AG04450 (cell line): ENCODE results near the gene TNFSF11. TPM values are rescaled to one million over a fixed set of nuclear protein-coding genes. Genes with fewer than 3 reads are reported as not detected.

Source experiments
- CTCF ChIA-PET: fragments of 300-600, 350-600 bp; formaldehyde crosslinking; extraction: SDS; loops from one replicate; lab custom pipeline; 2022; ENCODE audit warnings: antibody characterized with exemption, inconsistent platforms; lab: Charles Lee
- POLR2A ChIA-PET: fragments of 350-600 bp; formaldehyde crosslinking; extraction: SDS; loops from one replicate; lab custom pipeline; 2021; ENCODE audit warnings: antibody characterized with exemption, inconsistent platforms; lab: Yijun Ruan, JAX
- DNase-seq: peaks from one replicate; pipeline ENCODE4 v3.0.0-alpha.2; 2011; ENCODE audit warnings: low read depth, low spot score
- H3K27ac ChIP-seq: one replicate; pipeline ENCODE4 v1.5.1; 2012; ENCODE audit warnings: low read depth, low read length, control low read depth
- H3K27me3 ChIP-seq: one replicate; pipeline ENCODE4 v1.6.0; 2012; ENCODE audit warnings: low read length; ENCODE audit not compliant: control insufficient read depth, insufficient read depth
- H3K4me3 ChIP-seq: 2 replicates; pipeline ENCODE4 v1.5.1; 2011; ENCODE audit warnings: mild to moderate bottlenecking, low read depth, low read length, control low read depth
- H3K9me3 ChIP-seq: 2 replicates; pipeline ENCODE4 v1.5.1; 2012; ENCODE audit warnings: low read length; ENCODE audit not compliant: control insufficient read depth, insufficient read depth
- polyA plus RNA-seq: library from polyadenylated mRNA; depleted of rRNA; stranded (reverse); fragments of >200 nt; gene quantifications from 2 replicates; pipeline ENCODE4 v1.2.3, GENCODE V29; 2011
- TF ChIP-seq, protein P1 (sequence below): IDR thresholded peaks from 2 replicates; pipeline ENCODE4 v1.5.1; 2011; ENCODE audit warnings: low read depth, low read length, control low read depth, inconsistent platforms

TNFSF11 gene
- polyA plus RNA-seq, 1 experiment = not detected

DNA sequence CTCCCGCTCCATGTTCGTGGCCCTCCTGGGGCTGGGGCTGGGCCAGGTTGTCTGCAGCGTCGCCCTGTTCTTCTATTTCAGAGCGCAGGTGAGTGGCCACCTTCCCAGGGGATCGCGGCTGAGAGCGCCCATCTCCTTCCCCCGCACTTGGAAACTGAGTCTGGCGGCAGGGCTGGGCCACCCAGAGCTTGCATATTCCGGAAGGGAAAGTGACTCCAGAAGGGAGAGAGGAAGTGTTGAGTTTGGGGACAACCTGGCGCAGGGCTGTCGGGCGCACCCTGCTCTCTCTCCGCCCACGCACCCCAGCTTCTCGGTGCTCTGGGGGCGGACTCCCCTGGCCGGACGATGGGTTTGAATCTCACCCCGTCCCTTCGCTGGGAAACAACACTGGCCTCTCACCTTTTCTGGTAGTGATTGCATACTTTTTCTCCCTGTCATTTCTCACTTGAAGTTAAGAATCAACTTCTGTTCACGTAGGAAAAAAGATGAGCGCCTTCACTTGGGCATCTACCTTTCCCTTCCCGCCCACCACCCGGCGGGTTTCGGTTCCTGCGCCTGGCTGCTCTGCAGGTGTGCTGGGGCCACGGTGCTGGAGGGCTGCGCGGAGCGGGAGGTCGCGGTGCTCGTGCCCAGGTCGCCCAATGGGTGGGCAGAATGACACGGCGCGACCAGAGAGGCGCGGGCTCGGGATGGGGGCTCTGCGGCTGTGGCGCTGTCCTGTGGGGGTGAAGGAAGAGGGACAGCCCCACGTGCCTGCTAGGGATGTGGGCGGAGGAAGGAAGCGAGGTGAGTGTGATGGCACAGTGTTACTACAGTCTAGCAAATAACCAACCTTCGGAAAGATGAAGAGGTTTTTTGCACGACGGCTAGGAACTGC is 721 bp downstream of the TNFSF11 start:
- H3K27ac ChIP-seq = no peak overlapping the region
- DNase-seq = no peak
- 0 out of 2 replicates have a peak overlapping the region, but pooled peaks have one; percentile 7 for H3K4me3 ChIP-seq
- POLR2A ChIA-PET = no interaction called here
- TF ChIP-seq, protein P1, sequence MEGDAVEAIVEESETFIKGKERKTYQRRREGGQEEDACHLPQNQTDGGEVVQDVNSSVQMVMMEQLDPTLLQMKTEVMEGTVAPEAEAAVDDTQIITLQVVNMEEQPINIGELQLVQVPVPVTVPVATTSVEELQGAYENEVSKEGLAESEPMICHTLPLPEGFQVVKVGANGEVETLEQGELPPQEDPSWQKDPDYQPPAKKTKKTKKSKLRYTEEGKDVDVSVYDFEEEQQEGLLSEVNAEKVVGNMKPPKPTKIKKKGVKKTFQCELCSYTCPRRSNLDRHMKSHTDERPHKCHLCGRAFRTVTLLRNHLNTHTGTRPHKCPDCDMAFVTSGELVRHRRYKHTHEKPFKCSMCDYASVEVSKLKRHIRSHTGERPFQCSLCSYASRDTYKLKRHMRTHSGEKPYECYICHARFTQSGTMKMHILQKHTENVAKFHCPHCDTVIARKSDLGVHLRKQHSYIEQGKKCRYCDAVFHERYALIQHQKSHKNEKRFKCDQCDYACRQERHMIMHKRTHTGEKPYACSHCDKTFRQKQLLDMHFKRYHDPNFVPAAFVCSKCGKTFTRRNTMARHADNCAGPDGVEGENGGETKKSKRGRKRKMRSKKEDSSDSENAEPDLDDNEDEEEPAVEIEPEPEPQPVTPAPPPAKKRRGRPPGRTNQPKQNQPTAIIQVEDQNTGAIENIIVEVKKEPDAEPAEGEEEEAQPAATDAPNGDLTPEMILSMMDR = no peak
- H3K9me3 ChIP-seq = peaks cover 11% of the 10 kb centered on the region
- CTCF ChIA-PET = no interaction called here
- peaks cover 51% of the 10 kb centered on the region for H3K27me3 ChIP-seq

DNA sequence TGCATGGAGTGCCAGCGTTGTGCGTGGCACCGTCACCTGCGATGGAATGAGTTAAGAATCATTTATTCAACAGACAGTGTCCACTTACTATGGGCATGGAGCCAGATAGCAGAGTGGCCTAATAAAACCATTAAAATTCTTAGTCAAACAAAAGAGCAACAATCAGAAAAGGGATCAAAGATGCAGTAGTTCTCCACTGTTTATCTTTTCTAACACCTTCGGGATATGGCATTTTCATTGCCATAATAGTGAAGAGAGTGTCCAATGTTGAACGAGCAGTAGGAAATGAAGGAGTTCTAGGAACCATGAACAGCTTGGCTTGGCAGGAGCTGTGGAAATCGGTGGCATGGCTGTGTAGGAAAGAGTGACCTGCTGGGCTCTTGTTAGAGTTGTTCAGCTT is 2.0 kb downstream of the TNFSF11 start:
- CTCF ChIA-PET = no interaction called here
- TF ChIP-seq, protein P1 = no peak
- H3K9me3 ChIP-seq = peaks cover 11% of the 10 kb centered on the region
- DNase-seq = no peak
- peaks cover 50% of the 10 kb centered on the region for H3K27me3 ChIP-seq
- H3K27ac ChIP-seq = no peak overlapping the region
- H3K4me3 ChIP-seq = no peak overlapping the region
- POLR2A ChIA-PET = no interaction called here

DNA sequence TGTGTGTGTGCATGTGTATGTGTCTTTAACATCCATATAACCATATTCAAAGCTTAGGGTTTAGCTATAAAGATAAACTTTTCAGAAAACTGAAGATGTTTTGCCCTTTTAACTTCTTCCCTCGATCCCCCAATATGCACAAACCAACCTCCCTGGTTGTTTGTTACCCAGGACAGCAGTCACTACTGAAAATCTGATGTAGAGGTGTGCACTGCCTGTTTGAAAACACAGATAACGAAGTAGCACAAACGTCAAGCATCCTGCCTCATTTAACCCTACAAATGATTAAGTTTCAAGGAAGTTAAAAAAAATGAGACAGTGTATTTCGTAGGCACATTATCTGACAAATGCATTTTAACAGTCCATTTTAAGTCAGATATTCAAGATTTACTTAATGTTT is 3.6 kb downstream of the TNFSF11 start:
- DNase-seq = no peak
- TF ChIP-seq, protein P1 = no peak
- Histone ChIP-seq H3K27ac (no peak overlapping the region), H3K4me3 (no peak overlapping the region), H3K9me3 (peaks cover 11% of the 10 kb centered on the region), H3K27me3 (peaks cover 43% of the 10 kb centered on the region)
- ChIA-PET POLR2A (no interaction called here), CTCF (no interaction called here)

DNA sequence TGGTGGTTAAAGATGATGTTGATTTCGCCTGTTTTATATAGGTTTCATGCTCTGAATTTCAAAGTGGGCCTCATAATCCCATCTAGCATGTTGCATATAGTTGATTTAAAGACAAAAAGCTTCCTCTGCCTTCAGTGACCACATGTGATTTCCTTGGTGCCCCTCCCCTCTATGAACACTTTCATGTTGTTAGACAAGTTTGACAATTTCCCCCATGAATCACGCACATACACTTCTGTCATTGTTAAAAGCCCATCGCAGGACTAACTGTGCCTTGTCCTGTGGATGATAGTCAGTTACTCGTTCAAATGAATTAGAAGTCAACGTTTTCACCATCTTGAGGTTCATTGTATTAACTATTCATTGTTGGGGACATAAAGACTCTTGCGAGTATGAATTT is 6.7 kb downstream of the TNFSF11 start:
- ChIA-PET CTCF (no interaction called here), POLR2A (no interaction called here)
- Histone ChIP-seq H3K4me3 (no peak overlapping the region), H3K27me3 (peaks cover 15% of the 10 kb centered on the region), H3K27ac (no peak overlapping the region), H3K9me3 (no peaks in the 10 kb centered on the region)
- DNase-seq = no peak
- TF ChIP-seq, protein P1 = no peak

DNA sequence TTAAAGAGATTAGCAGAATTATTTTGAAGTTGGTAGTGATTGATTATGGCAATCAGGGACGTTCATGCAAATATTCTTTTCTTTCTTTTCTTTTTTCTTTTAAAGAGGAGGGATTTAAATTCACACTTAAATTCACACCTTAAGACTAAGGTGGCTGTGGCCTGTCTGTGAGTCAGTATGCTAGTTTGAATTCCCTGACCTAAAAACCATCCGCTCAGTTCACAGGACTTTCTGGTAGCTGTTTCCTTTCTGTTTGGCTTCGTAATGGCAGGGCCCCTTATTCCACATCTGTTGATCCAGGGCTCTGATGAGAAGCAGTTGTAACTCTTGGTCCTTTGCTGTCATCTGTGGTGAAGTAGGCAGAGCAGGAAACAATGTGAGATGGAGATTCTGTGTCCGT is 7.5 kb downstream of the TNFSF11 start:
- Histone ChIP-seq H3K9me3 (no peaks in the 10 kb centered on the region), H3K27ac (no peak overlapping the region), H3K4me3 (no peak overlapping the region), H3K27me3 (peaks cover 7% of the 10 kb centered on the region)
- DNase-seq = no peak
- ChIA-PET CTCF (no interaction called here), POLR2A (no interaction called here)
- TF ChIP-seq, protein P1 = no peak
